Measurements from ENCODE around the gene AGBL4. TPM values are rescaled to one million over a fixed set of nuclear protein-coding genes. Genes with fewer than 3 reads are reported as not detected.
"Not testable (repeated sequence)": the region's sequence is repeated elsewhere in the genome, so short reads cannot be mapped to it uniquely, and the experiment has no call there.

The AGBL4 gene
- total RNA-seq, 4 donors from 2014 or later, result not detected

DNA sequence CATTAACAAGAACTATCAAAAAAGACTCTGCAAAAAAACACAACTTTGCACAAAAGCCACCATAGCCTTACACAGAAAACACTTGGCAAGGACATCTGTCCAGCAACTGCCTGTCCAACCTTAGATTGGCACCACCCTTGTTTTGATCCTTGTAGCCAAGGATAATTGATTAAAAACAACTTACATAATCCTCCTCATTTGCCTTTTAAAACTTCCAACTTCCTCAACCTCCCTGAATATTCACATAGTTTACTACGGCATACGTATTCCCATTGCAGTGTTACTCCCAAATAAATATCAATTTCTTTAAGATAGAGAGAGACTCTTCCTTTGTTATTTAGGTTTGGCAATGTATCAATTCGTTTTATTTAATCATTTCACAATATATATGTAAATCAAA, 72.4 kb downstream of the AGBL4 start:
- no peak for DNase-seq
- 62% methylated on average over 3 of the region's 3 CpGs for WGBS, 2 donors

DNA sequence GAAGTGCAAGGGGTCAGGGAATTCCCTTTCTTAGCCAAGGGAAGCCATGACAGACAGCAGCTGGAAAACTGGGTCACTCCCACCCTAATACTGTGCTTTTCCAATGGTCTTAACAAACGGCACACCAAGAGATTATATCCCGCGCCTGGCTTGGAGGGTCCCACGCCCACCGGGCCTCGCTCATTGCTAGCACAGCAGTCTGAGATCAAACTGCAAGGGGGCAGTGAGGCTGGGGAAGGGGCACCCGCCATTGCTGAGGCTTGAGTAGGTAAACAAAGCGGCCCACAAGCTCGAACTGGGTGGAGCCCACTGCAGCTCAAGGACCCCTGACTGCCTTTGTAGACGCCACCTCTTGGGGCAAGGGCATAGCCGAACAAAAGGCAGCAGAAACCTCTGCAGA, 108.5 kb downstream of the AGBL4 start:
- H3K27ac ChIP-seq; H3K4me1 ChIP-seq; H3K36me3 ChIP-seq; DNase-seq; H3K27me3 ChIP-seq; H3K4me3 ChIP-seq; intact Hi-C loops (cut with DNase I): not testable (repeated sequence)
- peaks cover 0 to 17% (median 8%) of the 10 kb centered on the region in 3 donors for H3K9me3 ChIP-seq
- WGBS, 2 donors, result 62% methylated on average over 6 of the region's 11 CpGs; no CpG with 5 or more reads in 1 of the 2 donors

More for the DNA sequence above, 72.4 kb downstream of the AGBL4 start:
- TF ChIP-seq, protein P1, sequence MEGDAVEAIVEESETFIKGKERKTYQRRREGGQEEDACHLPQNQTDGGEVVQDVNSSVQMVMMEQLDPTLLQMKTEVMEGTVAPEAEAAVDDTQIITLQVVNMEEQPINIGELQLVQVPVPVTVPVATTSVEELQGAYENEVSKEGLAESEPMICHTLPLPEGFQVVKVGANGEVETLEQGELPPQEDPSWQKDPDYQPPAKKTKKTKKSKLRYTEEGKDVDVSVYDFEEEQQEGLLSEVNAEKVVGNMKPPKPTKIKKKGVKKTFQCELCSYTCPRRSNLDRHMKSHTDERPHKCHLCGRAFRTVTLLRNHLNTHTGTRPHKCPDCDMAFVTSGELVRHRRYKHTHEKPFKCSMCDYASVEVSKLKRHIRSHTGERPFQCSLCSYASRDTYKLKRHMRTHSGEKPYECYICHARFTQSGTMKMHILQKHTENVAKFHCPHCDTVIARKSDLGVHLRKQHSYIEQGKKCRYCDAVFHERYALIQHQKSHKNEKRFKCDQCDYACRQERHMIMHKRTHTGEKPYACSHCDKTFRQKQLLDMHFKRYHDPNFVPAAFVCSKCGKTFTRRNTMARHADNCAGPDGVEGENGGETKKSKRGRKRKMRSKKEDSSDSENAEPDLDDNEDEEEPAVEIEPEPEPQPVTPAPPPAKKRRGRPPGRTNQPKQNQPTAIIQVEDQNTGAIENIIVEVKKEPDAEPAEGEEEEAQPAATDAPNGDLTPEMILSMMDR (IDR thresholded peaks at IDR 0.05), result no peak
- TF ChIP-seq POLR2A (IDR thresholded peaks at IDR 0.05), result no peak
- H3K27me3 ChIP-seq, result no peaks in the 10 kb centered on the region
- H3K27ac ChIP-seq, result no peak overlapping the region
- H3K4me3 ChIP-seq, result no peak overlapping the region
- intact Hi-C loops (cut with DNase I), result no loop called here
- H3K36me3 ChIP-seq, result no peaks in the 10 kb centered on the region
- no peaks in the 10 kb centered on the region for H3K9me3 ChIP-seq
- H3K4me1 ChIP-seq, result no peaks in the 10 kb centered on the region

DNA sequence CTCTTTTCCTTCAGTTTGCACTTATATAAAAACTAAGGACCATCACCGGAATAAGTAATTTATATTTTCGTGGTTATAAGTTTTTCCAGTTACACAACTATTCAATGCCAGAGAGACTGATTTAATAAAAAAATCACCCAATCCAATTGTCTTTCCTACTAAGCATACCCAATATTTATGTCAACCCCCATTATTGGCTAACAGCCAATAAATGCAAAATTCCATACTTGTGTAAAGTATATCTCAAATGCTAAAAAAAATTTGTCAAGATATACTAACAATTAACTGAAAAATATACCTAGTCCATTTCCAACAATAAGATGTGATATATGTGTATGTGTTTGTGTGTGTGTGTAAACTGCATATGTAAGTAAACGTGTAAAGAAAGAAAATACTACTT, 117.4 kb downstream of the AGBL4 start:
- Histone ChIP-seq H3K36me3 (no peaks in the 10 kb centered on the region), H3K4me1 (no peaks in the 10 kb centered on the region), H3K9me3 (peaks cover 0 to under 1% (median 0%) of the 10 kb centered on the region in 3 donors), H3K4me3 (no peak overlapping the region), H3K27ac (no peak overlapping the region), H3K27me3 (no peaks in the 10 kb centered on the region)
- intact Hi-C loops (cut with DNase I), result no loop called here
- DNase-seq, result no peak
- TF ChIP-seq POLR2A (IDR thresholded peaks at IDR 0.05), result no peak
- TF ChIP-seq, protein P1 (IDR thresholded peaks at IDR 0.05), result no peak
- 73 to 81% methylated on average over 3 of the region's 3 CpGs for WGBS, 2 donors

DNA sequence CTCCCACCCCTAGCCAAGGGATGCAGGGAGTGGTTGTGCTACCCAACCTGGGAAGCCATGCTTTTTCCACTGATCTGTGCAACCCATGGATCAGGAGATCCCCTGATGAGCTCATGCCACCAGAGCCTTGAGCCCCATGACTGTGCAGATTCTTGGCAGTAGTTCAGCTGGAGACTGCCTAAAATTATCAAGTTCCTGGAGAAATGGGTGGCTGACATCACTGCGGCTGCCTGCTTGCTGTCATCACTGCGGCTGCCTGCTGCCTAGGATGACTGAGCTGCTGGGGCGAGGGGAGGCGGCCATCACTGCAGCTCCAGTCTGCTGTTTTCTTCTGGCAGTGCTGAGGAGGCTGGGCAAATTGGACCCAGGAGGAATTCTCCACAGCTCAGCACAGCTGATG, 159.2 kb downstream of the AGBL4 start:
- no peaks in the 10 kb centered on the region for H3K4me1 ChIP-seq
- intact Hi-C loops (cut with DNase I), result no loop called here
- DNase-seq, result no peak
- H3K36me3 ChIP-seq, result no peaks in the 10 kb centered on the region
- no peak overlapping the region for H3K4me3 ChIP-seq
- WGBS, 2 donors, result no CpG with 5 or more reads among the region's 4 CpGs
- TF ChIP-seq POLR2A (IDR thresholded peaks at IDR 0.05), result no peak
- TF ChIP-seq, protein P1 (IDR thresholded peaks at IDR 0.05), result no peak
- peaks cover 0 to 22% (median 0%) of the 10 kb centered on the region in 3 donors for H3K9me3 ChIP-seq
- H3K27ac ChIP-seq, result no peak overlapping the region
- no peaks in the 10 kb centered on the region for H3K27me3 ChIP-seq

DNA sequence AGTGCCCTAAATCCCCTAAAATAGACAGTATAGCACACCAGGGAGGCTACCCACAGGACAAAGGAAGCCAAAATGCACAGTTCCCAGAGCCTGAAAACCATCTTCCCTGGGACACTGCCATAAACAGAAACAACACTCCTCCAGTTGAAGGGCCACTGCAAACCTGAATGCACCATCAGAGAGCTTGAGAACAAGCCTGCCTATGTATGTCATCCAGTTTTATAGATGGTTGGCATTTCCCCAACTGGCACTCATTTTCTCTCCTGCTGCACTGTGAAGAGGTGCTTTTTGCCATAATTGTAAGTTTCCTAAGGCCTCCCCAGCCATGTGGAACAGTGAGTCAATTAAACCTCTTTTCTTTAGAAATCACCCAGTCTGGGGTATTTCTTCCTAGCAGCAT, 169.0 kb downstream of the AGBL4 start:
- Histone ChIP-seq H3K27me3 (no peaks in the 10 kb centered on the region), H3K9me3 (no peaks in the 10 kb centered on the region), H3K4me3 (no peak overlapping the region), H3K27ac (no peak overlapping the region), H3K4me1 (no peaks in the 10 kb centered on the region), H3K36me3 (no peaks in the 10 kb centered on the region)
- DNase-seq, result no peak
- intact Hi-C loops (cut with DNase I), result no loop called here
- TF ChIP-seq, protein P1 (IDR thresholded peaks at IDR 0.05), result no peak

DNA sequence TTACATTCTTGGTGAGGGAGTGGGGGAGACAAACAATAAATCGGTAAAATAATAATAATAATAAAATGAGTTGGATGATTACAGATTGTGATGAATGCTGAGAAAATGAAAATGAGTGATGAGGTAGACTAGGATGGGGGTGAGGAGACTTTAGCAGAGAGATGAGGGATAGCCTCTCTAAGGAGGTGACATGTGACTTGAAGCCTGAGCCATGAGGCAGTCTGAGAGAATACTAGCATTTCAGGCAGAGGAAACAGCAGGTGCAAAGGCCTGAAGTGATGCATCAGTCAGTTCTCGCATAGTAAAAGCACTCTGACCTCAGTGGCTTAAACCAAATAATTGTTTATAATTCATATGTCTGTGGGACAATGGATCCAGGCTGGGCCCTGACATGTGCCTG, 181.2 kb downstream of the AGBL4 start:
- H3K36me3 ChIP-seq, result no peaks in the 10 kb centered on the region
- no peak overlapping the region for H3K27ac ChIP-seq
- intact Hi-C loops (cut with DNase I), result no loop called here
- peaks cover 0 to 32% (median 8%) of the 10 kb centered on the region in 3 donors for H3K9me3 ChIP-seq
- TF ChIP-seq POLR2A (IDR thresholded peaks at IDR 0.05), result no peak
- TF ChIP-seq, protein P1 (IDR thresholded peaks at IDR 0.05), result no peak
- WGBS, 2 donors, result 77 to 80% methylated on average over 2 of the region's 2 CpGs
- H3K27me3 ChIP-seq, result no peaks in the 10 kb centered on the region
- DNase-seq, result no peak
- H3K4me1 ChIP-seq, result no peaks in the 10 kb centered on the region
- H3K4me3 ChIP-seq, result no peak overlapping the region
